K562 (cell line): Measurements from ENCODE around the gene ABHD16A. TPM values are rescaled to one million over a fixed set of nuclear protein-coding genes. Genes with fewer than 3 reads are reported as not detected.
A peak's percentile ranks its signal among the peaks of the same experiment; 100 is the strongest.

Source experiments
- DACH1 ChIP-seq: fragments of 450-650 bp; IDR thresholded peaks from 2 replicates; pipeline ENCODE4 v1.6.1; 2018; ENCODE audit not compliant: partially characterized antibody
- HMG20B ChIP-seq: fragments of 250-450 bp; sonication (Bioruptor Pico); IDR thresholded peaks from 2 replicates; pipeline ENCODE4 v1.5.0; 2021; ENCODE audit warnings: mild to moderate bottlenecking
- L3MBTL2 ChIP-seq: fragments of 450-650 bp; IDR thresholded peaks from 2 replicates; pipeline ENCODE4 v1.6.1; 2016; ENCODE audit warnings: mild to moderate bottlenecking, moderate library complexity
- MCM7 ChIP-seq, 2 experiments: fragments of 450-650 bp; IDR thresholded peaks; 2 replicates each; pipeline ENCODE4 v1.6.1; 2016 to 2018
- MGA ChIP-seq: fragments of 450-650 bp; IDR thresholded peaks from 2 replicates; pipeline ENCODE4 v1.6.1; 2016; ENCODE audit warnings: mild to moderate bottlenecking, moderate library complexity
- NFIX ChIP-seq: fragments of 250-450 bp; sonication (Bioruptor Pico); IDR thresholded peaks from 2 replicates; pipeline ENCODE4 v1.4.0; 2020; ENCODE audit warnings: low read depth, mild to moderate bottlenecking, moderate library complexity
- PCBP1 ChIP-seq: fragments of 200-400 bp; formaldehyde crosslinking; IDR thresholded peaks from 2 replicates; pipeline ENCODE4 v1.6.1; 2018; ENCODE audit warnings: mild to moderate bottlenecking, low read depth, low read length; ENCODE audit not compliant: poor library complexity, severe bottlenecking
- PKNOX1 ChIP-seq: fragments of 450-650 bp; IDR thresholded peaks from 2 replicates; pipeline ENCODE4 v1.6.1; 2016
- RBM15 ChIP-seq: fragments of 200-400 bp; formaldehyde crosslinking; IDR thresholded peaks from 2 replicates; pipeline ENCODE4 v1.6.1; 2018; ENCODE audit warnings: mild to moderate bottlenecking, low read length, moderate library complexity; ENCODE audit not compliant: insufficient read depth
- SMARCC2 ChIP-seq: fragments of 450-650 bp; IDR thresholded peaks from 2 replicates; pipeline ENCODE4 v1.6.1; 2017; ENCODE audit warnings: antibody characterized with exemption, moderate library complexity, mild to moderate bottlenecking, low read depth
- SNAPC5 ChIP-seq: fragments of 250-450 bp; sonication (Bioruptor Pico); IDR thresholded peaks from 2 replicates; pipeline ENCODE4 v1.8.0; 2021; ENCODE audit warnings: moderate library complexity, mild to moderate bottlenecking, inconsistent platforms
- WHSC1 ChIP-seq: IDR thresholded peaks from one replicate; pipeline ENCODE4 v1.6.1; 2012; ENCODE audit warnings: low read length, control low read depth, inconsistent platforms
- XRCC4 ChIP-seq: IDR thresholded peaks from one replicate; pipeline ENCODE4 v1.6.1; 2011; ENCODE audit not compliant: insufficient read depth, insufficient read length; ENCODE audit errors: extremely low read depth
- ZBTB8A ChIP-seq: fragments of 450-650 bp; IDR thresholded peaks from 2 replicates; pipeline ENCODE4 v1.6.1; 2018; ENCODE audit warnings: mild to moderate bottlenecking, moderate library complexity; ENCODE audit not compliant: partially characterized antibody
- ZKSCAN1 ChIP-seq: fragments of 150-350 bp; IDR thresholded peaks from 2 replicates; pipeline ENCODE4 v1.6.1; 2016; ENCODE audit warnings: low read depth, low read length
- ZNF586 ChIP-seq: fragments of 450-650 bp; formaldehyde crosslinking; conservative IDR thresholded peaks from 2 replicates; pipeline ENCODE4 v1.4.0; 2020; ENCODE audit warnings: mild to moderate bottlenecking, moderate library complexity
- ZNF77 ChIP-seq: fragments of 250-450 bp; sonication (Bioruptor Pico); IDR thresholded peaks from 2 replicates; pipeline ENCODE4 v1.5.0; 2020
- polyA plus RNA-seq, 8 experiments: library from polyadenylated mRNA; depleted of rRNA in 4 of 8; stranded (reverse) in 5 of 8; unstranded in 3 of 8; fragments of >200 nt; fragmentation: Nextera tagmentation in 2 of 8; fragmentation: Illumina TruSeq in 1 of 8; extraction: Ambion mirVana in 2 of 8; extraction: Trizol in 1 of 8; gene quantifications; 2 replicates each; pipeline versions ENCODE4 v1.2.1 to v1.2.3, GENCODE V29; 2011 to 2014; ENCODE audit warnings: inconsistent platforms in 1 of 8, missing spikeins in 1 of 8
- total RNA-seq, 7 experiments: library from RNA; depleted of rRNA in 6 of 7; stranded (reverse); fragments of >200 nt in 6 of 7; fragmentation: Illumina TruSeq in 2 of 7; extraction: Trizol in 2 of 7; gene quantifications; 2 replicates each; pipeline versions ENCODE4 v1.2.1 to v1.2.3, GENCODE V29; 2011 to 2021; ENCODE audit warnings: low replicate concordance in 1 of 7

ABHD16A gene
- total and polyA plus RNA-seq, 9 of the 15 experiments (the other 6 are each of a cell fraction or from before 2014, with no cell fraction given): 25.8 to 120 (median 81.6) TPM

- TF ChIP-seq MGA (no peak), XRCC4 (no peak), NFIX (CRISPR knock-in tag) (no peak), RBM15 (no peak), L3MBTL2 (no peak), ZKSCAN1 (0 out of 2 replicates have a peak, but pooled peaks have one; percentile 27), ZBTB8A (no peak), SNAPC5 (CRISPR knock-in tag) (no peak), DACH1 (no peak), SMARCC2 (0 out of 2 replicates have a peak, but pooled peaks have one; percentile 18), ZNF586 (no peak), PCBP1 (no peak), HMG20B (CRISPR knock-in tag) (no peak), ZNF77 (CRISPR knock-in tag) (no peak), PKNOX1 (no peak), MCM7 (IDR thresholded peaks at IDR 0.05) (no peak), WHSC1 (no peak)
Observed at GRCh38 chr6:31736021-31736767, 33.1 kb upstream of the ABHD16A start, which contains the start of gene CLIC1 (continued).
